ENCODE data around the gene RASGRP3.

The RASGRP3 gene

GRCh38 chr2:33467413-33467812 is 9.0 kb upstream of the RASGRP3 start:
- H3K9me2 ChIP-seq (ENCODE audit: low read depth, low read length) = no peaks in the 10 kb centered on the region
- H3K4me2 ChIP-seq (ENCODE audit: low read length) = no peak overlapping the region
- no peaks in the 10 kb centered on the region; the same call in 1 of the 2 replicates for H3F3A ChIP-seq (ENCODE audit: insufficient read depth, low read length)
- no peaks in the 10 kb centered on the region for H3K36me3 ChIP-seq (ENCODE audit: insufficient read depth, low read length)
- no peaks in the 10 kb centered on the region for H3K79me2 ChIP-seq (ENCODE audit: insufficient read depth, low read length)
- H2AFZ ChIP-seq (ENCODE audit: low read length) = no peak overlapping the region
- no peaks in the 10 kb centered on the region for H4K20me1 ChIP-seq (ENCODE audit: insufficient read depth, low read length)
- H3K27ac ChIP-seq (ENCODE audit: low read depth, low read length, poor library complexity, severe bottlenecking) = no peak overlapping the region
- no peaks in the 10 kb centered on the region for H3K27me3 ChIP-seq (ENCODE audit: insufficient read depth, low read length)
- TF ChIP-seq EZH2 (IDR thresholded peaks at IDR 0.05; ENCODE audit: borderline replicate concordance, low read length) = no peak
- TF ChIP-seq, protein P1, sequence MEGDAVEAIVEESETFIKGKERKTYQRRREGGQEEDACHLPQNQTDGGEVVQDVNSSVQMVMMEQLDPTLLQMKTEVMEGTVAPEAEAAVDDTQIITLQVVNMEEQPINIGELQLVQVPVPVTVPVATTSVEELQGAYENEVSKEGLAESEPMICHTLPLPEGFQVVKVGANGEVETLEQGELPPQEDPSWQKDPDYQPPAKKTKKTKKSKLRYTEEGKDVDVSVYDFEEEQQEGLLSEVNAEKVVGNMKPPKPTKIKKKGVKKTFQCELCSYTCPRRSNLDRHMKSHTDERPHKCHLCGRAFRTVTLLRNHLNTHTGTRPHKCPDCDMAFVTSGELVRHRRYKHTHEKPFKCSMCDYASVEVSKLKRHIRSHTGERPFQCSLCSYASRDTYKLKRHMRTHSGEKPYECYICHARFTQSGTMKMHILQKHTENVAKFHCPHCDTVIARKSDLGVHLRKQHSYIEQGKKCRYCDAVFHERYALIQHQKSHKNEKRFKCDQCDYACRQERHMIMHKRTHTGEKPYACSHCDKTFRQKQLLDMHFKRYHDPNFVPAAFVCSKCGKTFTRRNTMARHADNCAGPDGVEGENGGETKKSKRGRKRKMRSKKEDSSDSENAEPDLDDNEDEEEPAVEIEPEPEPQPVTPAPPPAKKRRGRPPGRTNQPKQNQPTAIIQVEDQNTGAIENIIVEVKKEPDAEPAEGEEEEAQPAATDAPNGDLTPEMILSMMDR (IDR thresholded peaks at IDR 0.05; ENCODE audit: low read length) = no peak
- H3K9ac ChIP-seq (ENCODE audit: low read length) = no peak overlapping the region
- no peaks in the 10 kb centered on the region for H3K4me1 ChIP-seq (ENCODE audit: insufficient read depth, low read length, severe bottlenecking)
- H3K9me3 ChIP-seq (ENCODE audit: low read length) = no peaks in the 10 kb centered on the region
- no peak overlapping the region for H3K4me3 ChIP-seq (ENCODE audit: low read depth, low read length, poor library complexity, severe bottlenecking)

- H3K27ac ChIP-seq (ENCODE audit: low read depth, low read length, poor library complexity, severe bottlenecking) = no peak overlapping the region
- no peak overlapping the region for H2AFZ ChIP-seq (ENCODE audit: low read length)
- H3K4me2 ChIP-seq (ENCODE audit: low read length) = no peak overlapping the region
- H3F3A ChIP-seq (ENCODE audit: insufficient read depth, low read length) = no peaks in the 10 kb centered on the region
- no peaks in the 10 kb centered on the region for H3K27me3 ChIP-seq (ENCODE audit: insufficient read depth, low read length)
- H3K4me3 ChIP-seq (ENCODE audit: low read depth, low read length, poor library complexity, severe bottlenecking) = no peak overlapping the region
- no peaks in the 10 kb centered on the region for H3K9me2 ChIP-seq (ENCODE audit: low read depth, low read length)
- no peaks in the 10 kb centered on the region for H3K9me3 ChIP-seq (ENCODE audit: low read length)
- no peak overlapping the region for H3K9ac ChIP-seq (ENCODE audit: low read length)
- TF ChIP-seq, protein P1 (IDR thresholded peaks at IDR 0.05; ENCODE audit: low read length) = no peak
- TF ChIP-seq EZH2 (IDR thresholded peaks at IDR 0.05; ENCODE audit: borderline replicate concordance, low read length) = no peak
- no peaks in the 10 kb centered on the region for H4K20me1 ChIP-seq (ENCODE audit: insufficient read depth, low read length)
- H3K4me1 ChIP-seq (ENCODE audit: insufficient read depth, low read length, severe bottlenecking) = no peaks in the 10 kb centered on the region
- H3K36me3 ChIP-seq (ENCODE audit: insufficient read depth, low read length) = no peaks in the 10 kb centered on the region
- no peaks in the 10 kb centered on the region for H3K79me2 ChIP-seq (ENCODE audit: insufficient read depth, low read length)
These were observed 7.2 kb upstream of the RASGRP3 start for GRCh38 chr2:33469238-33469637.

- peak overlapping the region; percentile 84 for H3K9ac ChIP-seq (ENCODE audit: low read length)
- TF ChIP-seq, protein P1 (IDR thresholded peaks at IDR 0.05; ENCODE audit: low read length) = peak; percentile 94
- TF ChIP-seq EZH2 (IDR thresholded peaks at IDR 0.05; ENCODE audit: borderline replicate concordance, low read length) = no peak
- peak overlapping the region; percentile 71 for H3K4me3 ChIP-seq (ENCODE audit: low read depth, low read length, poor library complexity, severe bottlenecking)
- H3K4me1 ChIP-seq (ENCODE audit: insufficient read depth, low read length, severe bottlenecking) = peaks cover 37% of the 10 kb centered on the region
- no peaks in the 10 kb centered on the region for H3K9me3 ChIP-seq (ENCODE audit: low read length)
- no peaks in the 10 kb centered on the region for H3K27me3 ChIP-seq (ENCODE audit: insufficient read depth, low read length)
- no peaks in the 10 kb centered on the region for H4K20me1 ChIP-seq (ENCODE audit: insufficient read depth, low read length)
- H3K4me2 ChIP-seq (ENCODE audit: low read length) = peak overlapping the region; percentile 98
- peaks cover 14% of the 10 kb centered on the region for H3K79me2 ChIP-seq (ENCODE audit: insufficient read depth, low read length)
- H3K27ac ChIP-seq (ENCODE audit: low read depth, low read length, poor library complexity, severe bottlenecking) = peak overlapping the region; percentile 97
- H2AFZ ChIP-seq (ENCODE audit: low read length) = peak overlapping the region; percentile 30; the same call in 1 of the 2 replicates
- H3K9me2 ChIP-seq (ENCODE audit: low read depth, low read length) = no peaks in the 10 kb centered on the region
- no peaks in the 10 kb centered on the region for H3F3A ChIP-seq (ENCODE audit: insufficient read depth, low read length)
- peaks cover under 1% of the 10 kb centered on the region for H3K36me3 ChIP-seq (ENCODE audit: insufficient read depth, low read length)
These were observed 972 bp upstream of the RASGRP3 start for GRCh38 chr2:33475224-33476130.
